ENCODE data around the gene DRC1.

Gene DRC1

GRCh38 chr2:26410764-26411243, 9.1 kb downstream of the DRC1 start:
- no peak overlapping the region for H3K4me3 ChIP-seq
- no peaks in the 10 kb centered on the region for H3K9me3 ChIP-seq (ENCODE audit: low read depth, low read length)
- H3K36me3 ChIP-seq (ENCODE audit: insufficient read depth, low read length), result no peaks in the 10 kb centered on the region
- DNase-seq (ENCODE audit: low read depth, low spot score), result no peak
- TF ChIP-seq POLR2AphosphoS5 (IDR thresholded peaks at IDR 0.05; ENCODE audit: borderline replicate concordance, low read depth, low read length), result no peak
- TF ChIP-seq FOXP2 (optimal IDR thresholded peaks at IDR 0.05; ENCODE audit: control extremely low read depth, extremely low read length, insufficient read depth), result no peak
- no peak for TF ChIP-seq EZH2 (IDR thresholded peaks at IDR 0.05)
- H3K9ac ChIP-seq (ENCODE audit: insufficient read length), result no peak overlapping the region
- H3K27ac ChIP-seq, result no peak overlapping the region

GRCh38 chr2:26411419-26411818, 9.7 kb downstream of the DRC1 start:
- no peak overlapping the region for H3K27ac ChIP-seq
- DNase-seq (ENCODE audit: low read depth, low spot score), result no peak
- TF ChIP-seq EZH2 (IDR thresholded peaks at IDR 0.05) (no peak), FOXP2 (optimal IDR thresholded peaks at IDR 0.05; ENCODE audit: control extremely low read depth, extremely low read length, insufficient read depth) (no peak), POLR2AphosphoS5 (IDR thresholded peaks at IDR 0.05; ENCODE audit: borderline replicate concordance, low read depth, low read length) (no peak)
- no peak overlapping the region for H3K9ac ChIP-seq (ENCODE audit: insufficient read length)
- no peaks in the 10 kb centered on the region for H3K9me3 ChIP-seq (ENCODE audit: low read depth, low read length)
- no peaks in the 10 kb centered on the region for H3K36me3 ChIP-seq (ENCODE audit: insufficient read depth, low read length)
- no peak overlapping the region for H3K4me3 ChIP-seq

GRCh38 chr2:26412091-26412673, 10.5 kb downstream of the DRC1 start:
- H3K27ac ChIP-seq, result no peak overlapping the region
- H3K4me3 ChIP-seq, result no peak overlapping the region
- TF ChIP-seq POLR2AphosphoS5 (IDR thresholded peaks at IDR 0.05; ENCODE audit: borderline replicate concordance, low read depth, low read length) (no peak), FOXP2 (optimal IDR thresholded peaks at IDR 0.05; ENCODE audit: control extremely low read depth, extremely low read length, insufficient read depth) (no peak), EZH2 (IDR thresholded peaks at IDR 0.05) (no peak)
- no peaks in the 10 kb centered on the region for H3K9me3 ChIP-seq (ENCODE audit: low read depth, low read length)
- DNase-seq (ENCODE audit: low read depth, low spot score), result no peak
- H3K9ac ChIP-seq (ENCODE audit: insufficient read length), result no peak overlapping the region
- H3K36me3 ChIP-seq (ENCODE audit: insufficient read depth, low read length), result no peaks in the 10 kb centered on the region

- no peak overlapping the region for H3K4me3 ChIP-seq
- DNase-seq (ENCODE audit: low read depth, low spot score), result no peak
- H3K27ac ChIP-seq, result no peak overlapping the region
- H3K36me3 ChIP-seq (ENCODE audit: insufficient read depth, low read length), result no peaks in the 10 kb centered on the region
- H3K9ac ChIP-seq (ENCODE audit: insufficient read length), result no peak overlapping the region
- TF ChIP-seq EZH2 (IDR thresholded peaks at IDR 0.05) (no peak), POLR2AphosphoS5 (IDR thresholded peaks at IDR 0.05; ENCODE audit: borderline replicate concordance, low read depth, low read length) (no peak), FOXP2 (optimal IDR thresholded peaks at IDR 0.05; ENCODE audit: control extremely low read depth, extremely low read length, insufficient read depth) (no peak)
- H3K9me3 ChIP-seq (ENCODE audit: low read depth, low read length), result no peaks in the 10 kb centered on the region
These were observed 12.6 kb downstream of the DRC1 start for GRCh38 chr2:26414311-26414710.

DNA sequence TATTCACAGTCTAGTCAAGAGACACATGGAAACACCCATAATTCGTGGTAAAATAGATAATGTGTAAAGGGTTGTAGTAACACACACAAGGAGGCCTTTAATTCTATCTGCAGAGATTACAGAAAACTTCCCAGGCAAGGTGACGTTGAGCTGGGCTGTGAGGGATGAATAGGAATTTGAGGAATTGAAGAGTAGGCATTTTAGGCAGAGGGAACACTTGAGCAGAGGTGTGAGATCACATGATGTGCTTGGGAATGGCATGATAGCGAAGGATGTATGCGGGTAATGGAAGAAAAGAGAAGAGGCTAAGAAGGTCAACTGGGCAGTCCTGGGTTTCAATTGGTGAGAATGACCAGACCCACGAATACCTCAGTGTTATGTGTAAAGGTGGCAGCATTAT, 20.2 kb downstream of the DRC1 start:
- Histone ChIP-seq H3K9me3 (ENCODE audit: low read depth, low read length) (no peaks in the 10 kb centered on the region), H3K9ac (ENCODE audit: insufficient read length) (no peak overlapping the region), H3K27ac (no peak overlapping the region), H3K36me3 (ENCODE audit: insufficient read depth, low read length) (no peaks in the 10 kb centered on the region), H3K4me3 (no peak overlapping the region)
- TF ChIP-seq FOXP2 (optimal IDR thresholded peaks at IDR 0.05; ENCODE audit: control extremely low read depth, extremely low read length, insufficient read depth), result no peak
- TF ChIP-seq EZH2 (IDR thresholded peaks at IDR 0.05), result no peak
- no peak for TF ChIP-seq POLR2AphosphoS5 (IDR thresholded peaks at IDR 0.05; ENCODE audit: borderline replicate concordance, low read depth, low read length)
- DNase-seq (ENCODE audit: low read depth, low spot score), result no peak

DNA sequence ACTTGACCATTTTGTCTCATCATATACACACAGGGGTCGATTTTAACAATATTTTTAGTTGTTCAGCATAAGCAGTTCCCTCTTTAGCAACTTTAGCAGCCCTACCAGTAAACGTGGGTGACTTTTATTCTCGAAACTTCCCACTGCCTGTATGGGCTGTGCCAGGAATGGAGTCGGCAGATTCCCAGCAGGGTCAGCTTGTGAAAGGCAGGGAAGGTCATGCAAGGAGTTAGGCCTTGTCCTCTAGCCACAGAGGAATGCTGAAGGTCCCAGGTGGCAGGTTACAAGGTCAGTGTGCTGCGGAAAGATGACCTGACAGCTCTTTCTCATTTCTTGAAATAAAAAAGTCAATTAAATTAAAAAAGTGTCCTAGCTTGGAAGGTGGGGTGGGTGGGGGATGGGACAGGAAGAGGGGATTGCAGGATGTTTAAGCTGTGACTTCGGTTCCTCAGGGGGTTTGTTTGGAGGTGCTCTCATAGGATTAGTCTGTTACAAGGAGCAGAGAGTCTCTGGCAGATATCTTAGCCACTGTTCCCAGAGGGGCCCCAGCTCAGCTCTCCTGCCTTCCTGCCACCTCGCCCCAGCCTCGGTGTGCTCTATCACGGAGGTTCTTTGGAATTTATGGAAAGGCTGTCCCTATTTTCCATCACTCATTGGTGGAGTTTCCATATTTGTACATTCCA, 21.4 kb downstream of the DRC1 start:
- Histone ChIP-seq H3K9me3 (ENCODE audit: low read depth, low read length) (no peaks in the 10 kb centered on the region), H3K9ac (ENCODE audit: insufficient read length) (no peak overlapping the region), H3K27ac (no peak overlapping the region), H3K36me3 (ENCODE audit: insufficient read depth, low read length) (no peaks in the 10 kb centered on the region), H3K4me3 (no peak overlapping the region)
- no peak for DNase-seq (ENCODE audit: low read depth, low spot score)
- TF ChIP-seq EZH2 (IDR thresholded peaks at IDR 0.05) (no peak), FOXP2 (optimal IDR thresholded peaks at IDR 0.05; ENCODE audit: control extremely low read depth, extremely low read length, insufficient read depth) (no peak), POLR2AphosphoS5 (IDR thresholded peaks at IDR 0.05; ENCODE audit: borderline replicate concordance, low read depth, low read length) (no peak)

DNA sequence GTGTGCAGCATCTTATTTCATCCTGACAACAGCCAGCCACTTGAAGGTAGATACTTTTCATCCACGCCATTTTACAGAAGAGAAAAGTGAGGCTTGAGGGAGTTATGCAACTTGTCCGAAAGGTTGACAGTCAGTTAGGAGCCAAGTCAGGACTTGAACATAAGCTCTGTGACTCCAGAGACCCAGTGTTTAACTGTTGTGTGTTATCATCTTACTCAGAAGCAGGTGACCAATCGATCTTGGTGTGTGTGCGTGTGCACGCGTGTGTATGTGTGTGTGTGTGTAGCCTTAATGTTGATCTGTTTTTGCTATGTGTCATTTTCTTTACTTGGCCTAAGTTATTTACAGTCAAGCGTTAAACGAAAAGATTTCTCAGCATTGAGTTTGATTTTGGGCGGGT, 22.0 kb downstream of the DRC1 start:
- no peak overlapping the region for H3K4me3 ChIP-seq
- DNase-seq (ENCODE audit: low read depth, low spot score), result no peak
- no peaks in the 10 kb centered on the region for H3K9me3 ChIP-seq (ENCODE audit: low read depth, low read length)
- no peak overlapping the region for H3K9ac ChIP-seq (ENCODE audit: insufficient read length)
- H3K36me3 ChIP-seq (ENCODE audit: insufficient read depth, low read length), result no peaks in the 10 kb centered on the region
- TF ChIP-seq EZH2 (IDR thresholded peaks at IDR 0.05) (no peak), FOXP2 (optimal IDR thresholded peaks at IDR 0.05; ENCODE audit: control extremely low read depth, extremely low read length, insufficient read depth) (no peak), POLR2AphosphoS5 (IDR thresholded peaks at IDR 0.05; ENCODE audit: borderline replicate concordance, low read depth, low read length) (no peak)
- no peak overlapping the region for H3K27ac ChIP-seq

- no peak overlapping the region for H3K27ac ChIP-seq
- DNase-seq (ENCODE audit: low read depth, low spot score), result no peak
- no peak for TF ChIP-seq EZH2 (IDR thresholded peaks at IDR 0.05)
- TF ChIP-seq FOXP2 (optimal IDR thresholded peaks at IDR 0.05; ENCODE audit: control extremely low read depth, extremely low read length, insufficient read depth), result no peak
- no peak for TF ChIP-seq POLR2AphosphoS5 (IDR thresholded peaks at IDR 0.05; ENCODE audit: borderline replicate concordance, low read depth, low read length)
- H3K9me3 ChIP-seq (ENCODE audit: low read depth, low read length), result no peaks in the 10 kb centered on the region
- no peak overlapping the region for H3K9ac ChIP-seq (ENCODE audit: insufficient read length)
- no peak overlapping the region for H3K4me3 ChIP-seq
- H3K36me3 ChIP-seq (ENCODE audit: insufficient read depth, low read length), result no peaks in the 10 kb centered on the region
These were observed 22.5 kb downstream of the DRC1 start for GRCh38 chr2:26424221-26424620.

All from SK-N-MC (cell line).